GM21360 (cell line): Measurements from ENCODE around the gene NBEAL1.
"Not testable (repeated sequence)": the region's sequence is repeated elsewhere in the genome, so short reads cannot be mapped to it uniquely, and the experiment has no call there.

Experiments
- ATAC-seq: cut with Tn5 transposase; IDR thresholded peaks from one replicate; pipeline ENCODE4 v1.9.1; 2021; ENCODE audit warnings: mild to moderate bottlenecking, moderate library complexity; ENCODE audit not compliant: unreplicated experiment

Gene NBEAL1

DNA sequence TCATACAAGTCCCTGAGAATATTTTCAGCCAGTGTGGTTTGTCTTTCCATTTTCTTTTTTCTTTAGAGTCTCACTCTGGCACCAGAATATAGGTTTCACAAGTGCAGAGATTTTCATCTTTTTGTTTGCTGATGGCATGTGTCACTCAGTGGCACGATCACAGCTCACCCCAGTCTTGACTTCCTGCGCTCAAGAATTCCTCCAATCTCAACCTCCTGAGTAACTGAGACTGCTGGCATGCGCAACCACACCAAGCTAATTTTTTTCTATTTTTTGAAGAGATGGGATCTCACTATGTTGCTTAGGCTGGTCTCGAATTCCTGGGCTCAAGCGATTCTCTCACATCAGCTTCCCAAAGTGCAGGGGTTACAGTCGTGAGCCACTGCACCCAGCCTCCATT lies 23.9 kb downstream of the NBEAL1 start:
- no peak for ATAC-seq

DNA sequence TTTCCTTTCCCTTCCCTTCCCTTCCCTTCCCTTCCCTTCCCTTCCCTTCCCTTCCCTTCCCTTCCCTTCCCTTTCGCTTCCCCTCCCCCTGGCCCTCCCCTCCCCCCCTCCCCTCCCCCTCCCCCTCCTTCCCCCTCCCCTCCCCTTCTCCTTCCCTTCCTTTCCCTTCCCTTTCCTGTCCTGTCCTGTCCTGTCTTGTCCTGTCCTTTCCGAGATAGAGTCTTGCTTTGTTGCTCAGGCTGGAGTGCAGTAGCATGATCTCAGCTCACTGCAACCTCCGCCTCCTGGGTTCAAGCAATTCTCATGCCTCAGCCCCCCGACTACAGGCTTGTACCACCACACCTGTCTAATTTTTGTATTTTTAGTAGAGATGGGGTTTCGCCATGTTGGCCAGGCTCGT lies 24.5 kb downstream of the NBEAL1 start:
- ATAC-seq = not testable (repeated sequence)

DNA sequence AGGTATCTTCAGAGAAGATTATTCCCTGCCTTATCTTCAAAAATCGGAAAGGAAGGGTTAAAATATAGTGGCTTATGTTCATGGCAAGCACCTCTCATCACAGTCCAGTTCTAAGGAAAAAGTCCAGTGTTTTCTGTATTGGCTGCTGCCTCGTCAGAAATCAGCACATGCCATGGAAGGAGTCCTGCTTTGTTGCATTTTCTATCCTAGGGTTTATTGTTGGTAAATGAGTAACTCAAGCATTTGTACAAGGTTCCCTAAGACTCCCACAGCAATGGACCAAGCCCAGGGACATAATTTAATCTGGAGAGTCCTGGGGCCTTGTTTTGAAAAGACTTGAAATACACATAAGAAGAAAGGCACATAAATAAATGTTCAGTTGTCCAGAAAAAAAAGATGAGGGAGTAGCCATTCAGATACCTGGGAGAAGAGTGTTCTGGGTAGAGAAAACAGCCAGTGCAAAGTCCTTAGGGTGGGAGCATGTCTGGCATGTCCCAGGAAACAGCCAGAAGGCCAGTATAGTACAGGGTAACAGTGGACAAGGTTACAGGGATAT lies 26.4 kb downstream of the NBEAL1 start:
- no peak for ATAC-seq

DNA sequence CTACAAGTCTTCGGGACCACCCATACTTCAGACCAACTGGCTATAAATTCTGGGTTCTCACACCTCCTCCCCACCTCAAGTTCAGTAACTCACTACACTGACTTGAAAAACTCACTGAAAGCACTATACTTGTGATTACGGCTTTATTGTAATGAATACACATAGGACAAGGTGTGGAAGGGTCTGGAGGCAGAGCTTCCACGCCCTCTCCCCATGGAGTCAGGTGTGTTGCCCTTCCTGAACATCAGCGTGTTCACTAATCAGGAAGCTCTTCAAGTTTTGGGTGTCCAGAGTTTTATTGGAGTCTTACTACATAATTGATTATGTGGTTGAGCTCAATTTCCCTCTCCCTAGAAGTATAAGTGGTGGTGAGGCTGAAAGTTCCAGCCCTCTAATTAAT lies 27.5 kb downstream of the NBEAL1 start:
- no peak for ATAC-seq

DNA sequence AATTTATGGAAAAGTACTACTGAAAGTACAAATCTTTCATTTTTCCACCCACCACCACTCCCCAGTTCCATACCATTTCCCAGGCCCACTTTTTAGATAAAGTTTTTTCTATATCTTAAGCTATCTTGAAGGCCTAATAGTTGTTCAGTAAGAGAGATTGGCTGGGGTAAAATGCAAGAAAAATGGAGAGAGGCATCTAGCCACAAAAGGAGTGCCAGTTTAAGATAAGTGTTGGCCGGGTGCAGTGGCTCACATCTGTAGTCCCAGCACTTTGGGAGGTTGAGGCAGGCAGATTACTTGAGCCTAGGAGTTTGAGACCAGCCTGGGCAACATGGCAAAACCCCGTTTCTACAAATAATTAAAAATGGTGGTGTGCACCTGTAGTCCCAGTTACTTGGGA lies 28.6 kb downstream of the NBEAL1 start:
- ATAC-seq = no peak

DNA sequence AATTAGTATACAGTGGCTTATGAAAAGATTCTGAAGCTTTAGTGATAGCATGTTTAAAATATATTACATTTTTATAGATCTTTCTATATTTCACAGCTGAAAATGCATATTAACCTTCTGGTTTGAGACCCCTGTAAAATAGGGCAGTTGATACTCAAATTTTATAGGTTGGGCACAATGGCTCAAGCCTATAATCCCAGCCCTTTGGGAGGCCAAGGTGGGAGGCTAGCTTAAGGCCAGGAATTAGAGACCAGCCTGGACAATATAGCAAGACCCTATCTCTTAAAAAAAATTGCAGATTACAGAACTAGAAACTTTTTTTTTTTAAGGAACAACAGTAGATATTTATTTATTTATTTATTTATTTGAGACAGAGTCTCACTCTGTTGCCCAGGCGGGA lies 31.2 kb downstream of the NBEAL1 start:
- no peak for ATAC-seq

DNA sequence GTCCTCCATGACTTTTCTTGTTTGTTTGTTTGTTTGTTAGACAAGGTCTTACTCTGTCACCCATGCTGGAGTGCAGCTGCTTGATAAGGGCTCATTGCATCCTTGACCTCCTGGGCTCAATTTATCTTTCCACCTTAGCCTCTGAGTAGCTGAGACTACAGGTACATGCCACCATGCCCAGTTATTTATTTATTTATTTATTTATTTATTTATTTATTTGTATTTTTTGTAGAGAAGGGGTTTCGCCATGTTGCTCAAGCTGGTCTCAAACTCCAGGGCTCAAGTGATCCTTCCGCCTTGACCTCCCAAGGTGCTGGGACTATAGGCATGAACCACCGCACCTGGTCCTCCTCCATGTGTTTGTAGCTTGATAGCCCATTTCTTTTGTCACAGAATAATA lies 37.9 kb downstream of the NBEAL1 start:
- no peak for ATAC-seq

DNA sequence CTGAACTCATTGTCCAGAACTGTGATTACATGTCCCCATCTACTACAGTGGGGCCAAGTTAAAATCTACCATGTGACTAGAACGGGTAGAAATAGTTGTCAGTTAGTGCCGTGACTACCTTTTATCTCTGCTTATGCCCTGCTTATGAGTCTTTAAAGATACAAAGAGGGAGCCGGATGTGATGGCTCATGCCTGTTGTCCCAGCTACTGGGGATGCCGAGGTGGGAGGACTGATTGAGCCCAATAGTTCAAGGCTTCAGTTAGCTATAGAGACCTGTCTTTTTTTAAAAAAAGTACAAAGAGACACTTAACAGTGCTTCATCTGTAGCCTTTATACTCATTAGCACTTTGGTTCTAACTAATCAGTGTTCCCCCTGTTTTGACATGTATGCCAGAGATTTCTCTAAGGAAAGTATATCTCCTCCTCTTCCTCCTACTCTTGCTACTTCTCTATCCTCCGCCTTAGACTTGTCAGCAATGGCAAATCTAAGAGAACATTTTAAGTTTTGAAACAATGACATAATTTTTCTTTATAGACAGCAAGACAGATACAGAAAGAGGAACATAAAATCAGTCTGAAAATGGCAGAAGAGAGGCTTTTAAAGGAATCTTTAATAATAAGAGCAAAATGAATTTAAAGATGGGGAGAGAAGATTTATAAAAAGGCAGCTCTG lies 45.0 kb downstream of the NBEAL1 start:
- ATAC-seq = no peak

DNA sequence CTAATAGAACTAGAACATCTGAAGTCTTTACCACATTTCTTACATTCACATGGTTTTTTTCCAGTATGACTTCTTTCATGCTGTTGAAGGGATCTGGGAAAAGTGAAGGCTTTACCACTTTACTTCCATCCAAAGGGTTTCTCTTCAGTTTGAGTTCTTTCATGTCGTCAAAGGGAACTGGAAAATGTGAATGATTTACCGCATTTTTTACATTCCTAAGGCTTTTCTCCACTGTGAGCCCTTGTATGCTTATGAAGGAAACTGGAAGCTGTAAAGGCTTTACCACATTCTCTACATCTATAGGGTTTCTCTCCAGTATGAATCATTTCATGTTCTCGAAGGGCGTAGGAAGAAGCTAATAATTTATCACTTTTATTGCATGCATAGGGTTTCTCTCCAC lies 46.7 kb downstream of the NBEAL1 start:
- ATAC-seq = no peak

DNA sequence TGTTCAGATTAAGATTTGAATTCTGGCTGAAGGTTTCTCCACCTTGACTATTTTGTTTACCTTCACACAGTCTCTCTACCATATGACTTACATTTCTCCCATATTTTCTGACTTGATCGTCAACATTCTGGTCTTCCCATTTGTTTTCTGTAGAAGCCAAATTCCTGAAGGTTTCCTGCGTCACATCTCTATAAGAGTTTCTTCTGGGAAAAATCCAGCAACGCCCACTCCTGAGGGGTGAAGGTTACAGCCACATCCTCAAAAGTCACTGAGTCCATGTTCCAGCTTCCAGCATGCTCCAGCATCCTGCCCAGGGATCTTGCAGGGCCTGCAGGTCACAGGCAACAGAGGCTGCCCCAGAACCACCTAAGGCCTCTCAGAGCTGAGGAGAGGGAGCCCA lies 47.5 kb downstream of the NBEAL1 start:
- ATAC-seq = no peak

DNA sequence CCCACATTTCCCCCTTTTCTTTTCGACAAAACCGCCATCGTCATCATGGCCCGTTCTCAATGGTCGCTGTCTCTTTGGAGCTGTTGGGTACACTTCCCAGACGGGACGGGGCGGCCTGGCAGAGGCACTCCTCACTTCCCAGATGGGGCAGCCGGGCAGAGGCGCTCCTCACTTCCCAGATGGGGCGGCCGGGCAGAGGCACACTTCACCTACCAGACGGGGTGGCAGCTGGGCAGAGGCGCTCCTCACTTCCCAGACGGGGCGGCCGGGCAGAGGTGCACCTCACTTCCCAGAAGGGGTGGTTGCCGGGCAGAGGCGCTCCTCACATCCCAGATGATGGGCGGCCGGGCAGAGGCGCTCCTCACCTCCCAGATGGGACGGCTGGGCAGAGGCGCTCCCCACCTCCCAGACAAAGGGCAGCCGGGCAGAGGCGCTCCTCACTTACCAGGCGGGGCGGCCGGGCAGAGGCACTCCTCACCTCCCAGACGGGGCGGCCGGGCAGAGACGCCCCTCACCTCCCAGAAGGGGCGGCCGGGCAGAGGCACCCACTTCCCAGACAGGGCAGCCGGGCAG lies 51.9 kb downstream of the NBEAL1 start:
- not testable (repeated sequence) for ATAC-seq

DNA sequence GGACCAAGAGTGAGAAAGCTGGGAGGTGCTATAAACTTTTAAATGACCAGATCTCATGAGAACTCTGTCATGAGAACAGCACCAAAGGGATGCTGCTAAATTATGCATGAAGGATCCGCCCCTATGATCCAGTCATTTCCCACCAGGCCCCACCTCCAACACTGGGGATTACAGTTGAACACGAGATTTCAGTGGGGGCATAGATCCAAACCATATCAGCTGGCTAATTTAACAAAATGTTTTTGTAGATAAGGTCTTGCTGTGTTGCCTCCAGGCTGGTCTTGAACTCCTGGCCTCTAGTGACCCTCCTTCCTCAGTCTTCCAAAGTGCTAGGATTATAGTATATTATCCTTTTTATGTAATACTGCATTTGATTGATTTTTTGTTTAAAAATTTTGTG lies 56.0 kb downstream of the NBEAL1 start:
- no peak for ATAC-seq

DNA sequence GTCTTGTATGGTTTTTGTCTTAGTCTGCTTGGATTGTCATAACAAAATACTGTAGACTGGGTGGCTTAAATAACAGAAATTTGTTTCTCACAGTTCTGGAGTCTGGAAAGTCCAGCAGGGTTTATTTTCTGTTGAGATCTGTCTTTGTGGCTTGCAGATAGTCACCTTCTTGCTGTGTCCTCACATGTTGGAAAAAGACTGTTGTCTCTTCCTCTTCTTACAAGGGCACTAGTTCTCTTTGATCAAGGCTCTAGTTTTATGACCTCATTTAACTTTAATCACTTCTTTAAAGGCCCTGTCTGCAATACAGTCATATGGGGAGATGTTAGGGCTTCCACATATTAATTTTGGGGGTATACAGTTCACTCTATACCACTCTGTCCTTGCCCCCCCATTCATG lies 56.5 kb downstream of the NBEAL1 start:
- ATAC-seq = no peak

DNA sequence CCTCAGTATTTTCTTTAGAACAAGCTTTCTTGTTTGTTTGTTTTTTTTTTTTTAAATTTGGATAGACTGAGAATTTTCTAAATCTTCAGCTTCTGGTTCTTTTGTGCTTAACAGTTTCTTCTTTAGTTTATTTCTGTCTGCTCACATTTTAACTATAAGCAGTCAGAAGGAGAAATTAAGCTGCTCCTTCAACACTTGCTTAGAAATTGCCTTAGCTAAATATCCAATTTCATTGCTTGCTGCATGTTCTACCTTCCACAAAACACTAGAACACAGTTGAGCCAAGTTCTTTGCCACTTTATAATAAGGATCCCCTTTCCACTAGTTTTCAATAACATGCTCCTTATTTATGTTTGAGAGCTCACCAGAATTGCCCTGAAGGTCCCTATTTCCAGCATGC lies 57.7 kb downstream of the NBEAL1 start:
- ATAC-seq = no peak

DNA sequence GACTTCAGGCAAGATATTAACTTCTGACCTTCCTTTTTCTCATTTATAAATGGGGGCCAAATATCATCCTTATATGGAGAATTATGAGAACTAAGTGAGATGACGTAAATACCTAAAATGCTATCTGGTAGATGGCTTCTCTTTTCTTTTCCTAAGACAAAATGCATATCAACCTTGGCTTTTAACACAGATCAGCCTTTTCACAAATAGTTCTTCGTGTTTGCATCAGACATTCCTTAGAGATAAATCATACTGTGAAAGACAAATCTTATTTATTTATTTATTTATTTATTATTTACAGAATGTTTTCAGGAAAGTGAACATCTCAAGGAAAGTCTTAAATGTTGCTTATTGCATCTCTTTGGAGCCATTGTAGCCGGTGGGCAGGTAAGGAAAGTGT lies 62.8 kb downstream of the NBEAL1 start:
- ATAC-seq = no peak

DNA sequence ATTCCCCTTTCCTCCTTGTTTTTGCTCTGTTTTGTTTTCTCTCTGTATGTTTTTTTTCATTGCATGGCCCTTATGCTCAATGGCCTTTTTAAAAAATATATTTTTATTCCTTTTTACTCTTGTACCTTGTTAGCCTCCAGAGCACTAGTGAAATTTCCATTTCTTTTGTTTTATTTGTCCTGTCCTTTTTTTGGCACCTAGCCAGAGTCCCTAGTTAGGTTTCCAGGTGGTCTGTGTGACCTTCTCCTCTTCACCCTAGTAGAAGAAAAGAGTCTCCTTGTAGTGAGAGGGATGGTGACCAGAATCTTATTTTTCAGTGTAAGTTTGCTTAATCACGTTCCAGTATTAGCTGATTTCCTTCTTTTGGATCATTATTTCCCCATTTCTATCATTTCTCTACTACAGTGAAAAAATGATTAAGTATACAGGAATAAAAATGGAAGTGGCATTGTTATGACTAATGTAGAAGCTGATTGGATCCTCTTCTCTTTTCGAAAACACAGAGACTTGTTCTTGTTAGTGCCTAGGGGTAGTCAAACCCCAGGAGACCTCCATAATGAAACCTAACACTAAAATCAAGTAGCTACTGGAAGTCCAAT lies 65.9 kb downstream of the NBEAL1 start:
- no peak for ATAC-seq

DNA sequence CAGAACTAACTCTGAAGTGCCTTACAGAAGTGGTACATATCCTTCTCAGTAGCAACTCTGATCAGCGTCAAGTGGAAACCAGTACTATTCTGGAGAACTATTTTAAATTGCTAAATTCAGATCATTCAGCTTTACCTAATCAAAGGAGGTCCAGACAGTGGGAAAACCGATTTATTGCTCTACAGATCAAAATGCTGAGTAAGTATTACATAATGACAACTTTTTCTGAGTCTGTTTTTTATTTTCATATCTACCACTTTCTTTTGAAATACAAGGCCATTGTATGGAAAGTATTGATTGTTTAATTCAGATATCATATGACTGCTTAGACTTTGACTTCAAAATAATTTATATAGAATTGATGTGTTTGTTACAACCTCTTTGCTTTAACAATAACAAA lies 68.7 kb downstream of the NBEAL1 start:
- no peak for ATAC-seq

DNA sequence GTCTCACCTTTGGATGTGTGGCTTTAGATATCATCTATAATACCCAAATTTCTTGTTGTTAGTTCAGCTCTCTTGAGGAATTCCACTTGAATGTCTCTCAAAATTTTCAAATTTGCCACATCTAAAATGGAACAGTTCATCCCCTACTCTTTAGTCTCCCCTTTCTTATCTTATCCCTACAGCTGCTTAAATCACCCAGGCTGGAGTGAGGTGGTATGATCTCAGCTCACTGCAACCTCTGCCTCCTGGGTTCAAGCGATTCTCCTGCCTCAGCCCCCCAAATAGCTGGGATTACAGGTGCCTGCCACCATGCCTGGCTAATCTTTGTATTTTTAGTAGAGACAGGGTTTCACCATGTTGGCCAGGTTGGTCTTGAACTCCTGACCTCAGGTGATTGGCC lies 71.7 kb downstream of the NBEAL1 start:
- not testable (repeated sequence) for ATAC-seq

DNA sequence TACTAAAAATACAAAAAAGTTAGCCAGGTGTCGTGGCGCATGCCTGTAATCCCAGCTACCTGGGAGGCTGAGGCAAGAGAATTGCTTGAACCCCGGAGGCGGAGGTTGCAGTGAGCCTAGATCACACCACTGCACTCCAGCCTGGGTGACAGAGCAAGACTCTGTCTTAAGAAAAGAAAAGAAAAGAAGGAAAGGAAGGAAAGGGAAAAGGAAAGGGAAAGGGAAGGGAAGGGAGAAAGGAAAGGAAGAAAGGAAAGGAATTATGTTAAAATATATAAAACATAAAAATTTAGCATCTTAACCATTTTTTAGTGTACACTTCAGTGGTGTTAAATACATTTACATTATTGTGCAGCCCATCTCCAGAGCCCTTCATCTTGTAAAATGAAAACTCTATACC lies 76.0 kb downstream of the NBEAL1 start:
- ATAC-seq = not testable (repeated sequence)

DNA sequence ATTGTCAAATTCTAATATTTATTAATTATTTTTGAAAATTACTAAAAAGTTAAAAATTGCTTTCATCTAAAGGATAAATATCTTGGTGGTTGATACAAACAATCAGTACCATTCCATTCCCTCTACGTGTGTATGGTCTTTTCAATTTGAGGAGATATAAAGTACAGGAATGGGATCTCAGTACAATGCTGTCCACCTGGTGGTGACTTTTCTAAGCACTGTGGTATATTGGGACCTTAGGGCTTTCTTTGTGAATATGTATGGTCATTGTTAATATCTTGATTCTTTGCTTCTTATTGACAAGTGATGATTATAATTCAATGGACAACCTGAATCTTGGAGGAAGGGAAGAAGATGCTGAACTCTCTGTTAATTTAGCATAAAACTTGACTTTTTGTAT lies 83.1 kb downstream of the NBEAL1 start:
- no peak for ATAC-seq

DNA sequence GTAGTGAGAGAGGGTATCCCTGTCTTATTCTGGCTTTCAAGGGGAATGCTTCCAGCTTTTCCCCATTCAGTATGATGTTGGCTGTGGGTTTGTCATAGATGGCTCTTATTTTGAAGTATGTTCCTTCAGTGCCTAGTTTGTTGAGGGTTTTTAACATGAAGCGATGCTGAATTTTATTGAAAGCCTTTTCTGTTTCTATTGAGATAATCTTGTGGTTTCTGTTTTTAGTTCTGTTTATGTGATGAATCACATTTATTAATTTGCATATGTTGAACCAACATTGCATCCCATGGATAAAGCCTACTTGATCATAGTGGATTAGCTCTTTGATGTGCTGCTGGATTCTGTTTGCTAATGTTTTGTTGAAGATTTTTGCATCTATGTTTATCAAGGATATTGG lies 87.7 kb downstream of the NBEAL1 start:
- ATAC-seq = not testable (repeated sequence)

DNA sequence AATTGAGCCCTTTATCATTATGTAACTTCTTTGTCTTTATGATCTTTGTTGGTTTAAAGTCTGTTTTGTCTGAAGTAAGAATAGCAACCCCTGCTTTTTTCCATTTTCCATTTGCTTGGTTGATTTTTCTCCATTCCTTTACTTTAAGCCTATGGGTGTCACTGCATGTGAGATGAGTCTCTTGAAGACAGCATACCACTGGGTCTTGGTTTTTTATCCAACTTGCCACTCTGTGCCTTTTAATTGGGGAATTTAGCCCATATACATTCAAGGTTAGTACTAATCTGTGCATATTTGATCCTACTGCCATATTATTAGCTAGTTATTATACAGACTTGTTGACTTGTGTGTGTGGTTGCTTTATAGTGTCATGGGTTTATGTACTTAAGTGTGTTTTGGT lies 89.6 kb downstream of the NBEAL1 start:
- ATAC-seq = no peak
